A204.1 (cell line): ENCODE measurements around the gene HOXA1.

Source experiments
- FAIRE-seq: peaks from 2 replicates; lab custom pipeline; 2012; peaks lifted over from hg19 to GRCh38; lab: Jason Lieb, UNC

HOXA1 gene

DNA sequence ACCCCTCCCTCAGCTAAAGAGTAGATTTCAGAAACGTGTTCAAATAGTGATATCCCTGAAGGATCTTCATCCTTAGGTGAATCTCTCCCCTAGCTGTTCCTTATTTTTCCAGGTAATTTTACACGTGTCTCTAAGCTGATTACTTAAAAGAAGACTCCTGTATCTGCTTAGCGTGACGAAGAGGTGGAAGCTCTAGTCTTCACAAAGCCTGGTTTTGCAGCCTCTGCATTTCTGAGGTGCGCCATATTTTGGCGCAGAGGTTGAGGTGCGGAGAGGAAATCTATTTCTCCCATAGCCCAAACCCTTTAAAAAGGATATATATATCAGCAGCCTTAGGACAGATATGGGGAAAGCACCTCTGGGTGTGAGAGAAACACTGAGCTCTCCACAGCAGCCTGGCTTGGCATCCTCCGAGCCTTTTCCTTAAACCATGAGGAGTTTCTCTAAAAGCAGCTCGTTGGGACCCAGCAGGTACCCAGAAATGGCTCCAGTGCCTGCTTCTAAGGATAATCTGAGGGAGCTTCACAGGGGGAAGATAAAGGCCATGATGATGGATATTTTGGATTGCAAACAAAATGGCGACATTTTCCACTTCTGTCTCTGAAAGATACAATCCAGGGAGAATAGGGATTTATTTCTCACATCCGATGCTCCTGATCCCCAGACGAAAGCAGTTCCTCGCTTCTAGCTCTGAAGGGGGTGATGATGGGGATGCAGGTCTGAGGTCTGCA lies 9.7 kb upstream of the HOXA1 start:
- FAIRE-seq, result no peak

DNA sequence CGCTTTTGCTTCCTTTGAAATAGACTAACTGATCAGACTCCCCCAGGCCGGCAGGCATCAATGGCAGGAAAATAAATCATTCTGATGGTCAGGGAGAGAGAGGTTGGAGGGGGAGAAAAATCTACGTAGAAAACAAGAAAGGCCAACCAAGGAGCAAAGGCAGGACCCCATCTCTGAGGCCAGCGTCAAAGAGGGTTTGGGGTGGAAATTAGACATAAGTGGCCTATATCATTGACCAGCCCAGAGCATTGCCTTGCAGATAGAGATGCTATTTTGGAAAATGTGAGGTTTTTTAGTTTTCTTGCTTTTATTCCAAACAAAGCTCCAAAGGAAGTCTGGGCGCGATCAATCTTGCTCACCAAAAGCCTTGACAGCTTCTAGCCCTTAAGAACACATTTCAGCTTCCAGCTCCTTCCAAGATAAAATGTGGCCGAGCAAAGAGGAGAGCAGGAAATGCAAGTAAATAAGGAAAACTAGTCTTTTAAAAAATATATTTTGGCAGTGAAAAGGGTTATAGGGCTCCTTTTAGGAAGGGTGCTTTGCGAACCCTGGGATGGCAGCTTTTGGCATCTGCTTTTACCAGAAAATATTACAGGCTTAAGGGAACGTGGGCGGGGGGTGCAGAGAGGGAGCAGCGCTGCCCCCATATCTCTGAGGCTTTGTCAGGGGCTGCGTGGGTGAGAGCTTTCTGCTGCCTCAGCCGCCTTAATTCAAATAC lies 8.7 kb upstream of the HOXA1 start:
- FAIRE-seq, result no peak

GRCh38 chr7:27103489-27104226 lies 7.9 kb upstream of the HOXA1 start:
- FAIRE-seq, result no peak

DNA sequence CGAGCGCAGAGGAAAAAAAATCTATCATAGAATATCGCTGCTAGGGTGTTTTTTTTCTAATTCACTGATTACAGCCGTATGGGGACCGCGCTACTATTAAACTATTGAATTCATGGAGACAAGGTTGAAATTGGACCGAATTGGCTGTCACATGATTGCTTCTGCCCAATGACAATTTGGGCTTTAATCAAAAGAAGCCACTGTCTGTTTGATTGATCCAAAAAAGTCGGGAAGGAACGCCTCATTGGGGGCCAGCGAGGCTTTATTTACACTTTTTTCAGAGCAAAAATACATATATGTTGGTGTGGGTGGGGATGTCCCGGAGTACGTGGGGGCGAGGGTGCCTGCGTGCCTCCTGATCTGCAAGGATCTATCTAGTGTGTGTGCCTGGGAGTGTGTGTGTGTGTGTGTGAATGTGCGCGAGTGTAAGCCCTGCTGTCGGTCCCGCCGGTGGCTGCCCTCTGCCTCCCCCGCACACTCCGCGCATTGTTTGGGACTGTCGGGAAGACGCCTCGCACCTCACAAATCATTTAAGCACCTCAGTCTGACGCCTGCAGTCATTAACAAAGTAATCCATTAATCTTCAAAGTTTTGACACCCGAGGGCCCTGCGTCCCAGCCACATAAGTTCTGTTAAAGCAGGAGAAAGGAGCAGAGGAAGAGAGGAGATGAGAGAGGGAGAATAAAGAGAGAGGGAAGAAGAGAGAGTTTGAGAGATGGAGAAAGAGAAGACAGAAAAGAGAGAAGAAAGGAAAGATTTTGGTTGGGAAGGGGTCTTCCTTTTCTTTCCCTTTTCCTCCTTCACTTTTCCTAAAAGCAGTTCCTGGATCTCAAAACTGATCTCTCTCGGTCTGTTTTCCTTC lies 7.0 kb upstream of the HOXA1 start, which contains the start of gene HOXA2:
HOXA2 (minus strand) TSS at position 103 of the 862 bp plus-strand sequence. CDS start 183 bp downstream, outside the sequence.
- FAIRE-seq, result no peak

DNA sequence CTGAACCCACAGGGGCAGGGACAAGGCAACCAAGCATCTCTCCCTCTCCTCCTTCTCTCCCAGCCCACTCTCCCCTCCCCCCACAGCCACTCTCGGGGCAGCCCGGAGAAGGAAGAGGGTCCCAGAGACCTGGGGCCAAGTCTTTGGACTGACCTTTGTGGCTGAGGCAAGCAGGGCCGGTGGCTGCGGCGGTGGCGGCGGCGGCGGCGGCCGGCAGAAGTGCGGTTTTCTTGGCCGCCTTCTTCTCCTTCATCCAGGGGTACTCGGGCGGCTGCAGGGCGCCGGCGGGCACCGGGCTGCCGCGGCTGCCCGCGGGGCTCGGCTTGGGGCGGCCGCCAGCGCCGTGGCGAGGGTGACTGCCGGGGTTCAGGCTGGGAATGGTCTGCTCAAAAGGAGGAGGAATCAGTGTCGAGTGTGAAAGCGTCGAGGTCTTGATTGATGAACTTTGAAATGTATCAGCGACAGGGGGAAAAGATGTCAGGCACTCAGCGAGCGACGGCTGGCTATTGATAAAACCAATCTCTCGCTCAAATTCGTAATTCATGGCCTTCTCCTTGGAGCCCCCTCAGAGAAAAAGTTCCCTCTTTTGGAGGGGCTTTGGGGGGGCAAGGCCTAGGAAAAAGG lies 6.3 kb upstream of the HOXA1 start:
- FAIRE-seq, result no peak

GRCh38 chr7:27101171-27101956 lies 5.6 kb upstream of the HOXA1 start:
- FAIRE-seq, result no peak

- no peak for FAIRE-seq
Measured at GRCh38 chr7:27100694-27101170, 4.9 kb upstream of the HOXA1 start.

- no peak for FAIRE-seq
Measured at GRCh38 chr7:27099453-27100370, 3.9 kb upstream of the HOXA1 start.

GRCh38 chr7:27098578-27099451 lies 3.0 kb upstream of the HOXA1 start:
- FAIRE-seq, result no peak

GRCh38 chr7:27097686-27098577 lies 2.1 kb upstream of the HOXA1 start:
- no peak for FAIRE-seq

- no peak for FAIRE-seq
Measured at GRCh38 chr7:27096768-27097514, 1.1 kb upstream of the HOXA1 start.

- FAIRE-seq, result no peak
Measured at GRCh38 chr7:27095050-27095896, 527 bp downstream of the HOXA1 start.

DNA sequence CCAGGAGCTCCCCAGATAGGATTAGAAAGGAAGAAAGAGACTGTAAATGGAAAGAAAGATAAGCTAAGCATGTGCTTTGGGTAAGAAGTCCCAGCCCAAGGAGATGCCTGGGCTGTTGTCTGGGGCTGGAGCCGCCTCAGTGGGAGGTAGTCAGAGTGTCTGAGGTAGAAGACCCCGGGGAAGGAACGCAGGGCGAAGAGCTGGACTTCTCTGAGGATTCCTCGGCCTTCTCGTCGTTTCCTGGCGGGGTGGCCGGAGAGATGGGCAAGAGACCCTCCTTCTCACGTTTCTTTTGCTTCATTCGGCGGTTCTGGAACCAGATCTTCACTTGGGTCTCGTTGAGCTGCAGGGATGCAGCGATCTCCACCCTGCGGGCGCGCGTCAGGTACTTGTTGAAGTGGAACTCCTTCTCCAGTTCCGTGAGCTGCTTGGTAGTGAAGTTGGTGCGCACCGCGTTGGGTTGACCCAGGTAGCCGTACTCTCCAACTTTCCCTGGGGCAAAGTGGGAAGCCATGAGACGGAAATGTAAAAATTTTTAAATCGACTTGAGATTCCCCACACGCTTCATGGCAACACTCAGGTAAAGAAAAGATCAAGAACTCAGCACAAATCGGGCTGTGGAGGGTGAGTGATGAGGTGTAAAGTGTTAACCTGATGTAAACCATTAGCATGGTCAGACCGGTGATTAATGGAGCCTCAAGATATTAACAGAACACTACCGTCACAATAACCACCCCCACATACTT lies 1.3 kb downstream of the HOXA1 start:
- FAIRE-seq, result no peak

- no peak for FAIRE-seq
Measured at GRCh38 chr7:27093184-27093895, 2.5 kb downstream of the HOXA1 start.

DNA sequence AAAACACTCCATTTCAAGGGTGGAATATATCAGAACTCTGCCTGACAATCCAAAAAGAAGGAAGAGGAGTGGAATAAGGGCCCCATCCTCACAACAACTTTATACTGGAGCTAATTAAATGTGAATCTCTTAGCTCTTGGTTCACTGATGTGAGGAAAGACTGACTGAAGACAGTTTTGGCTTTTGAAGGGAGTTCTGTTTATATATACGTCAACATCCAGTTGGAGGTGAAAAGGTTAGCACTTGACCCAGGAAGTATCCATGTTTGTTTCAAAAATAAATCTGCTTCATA lies 3.0 kb downstream of the HOXA1 start:
- FAIRE-seq, result no peak
